GM19025 (cell line): ENCODE data around the gene METTL22.
A peak's percentile ranks its signal among the peaks of the same experiment; 100 is the strongest.
"Not testable (repeated sequence)": the region's sequence is repeated elsewhere in the genome, so short reads cannot be mapped to it uniquely, and the experiment has no call there.

ENCODE experiments used
- ATAC-seq: cut with Tn5 transposase; IDR thresholded peaks from one replicate; pipeline ENCODE4 v1.9.1; 2021; ENCODE audit warnings: mild to moderate bottlenecking, low read depth, moderate library complexity; ENCODE audit not compliant: unreplicated experiment

METTL22 gene

GRCh38 chr16:8630255-8630953 lies 8.9 kb downstream of the METTL22 start:
- no peak for ATAC-seq

- ATAC-seq, result no peak
These were observed 9.9 kb downstream of the METTL22 start for GRCh38 chr16:8631373-8631772.

DNA sequence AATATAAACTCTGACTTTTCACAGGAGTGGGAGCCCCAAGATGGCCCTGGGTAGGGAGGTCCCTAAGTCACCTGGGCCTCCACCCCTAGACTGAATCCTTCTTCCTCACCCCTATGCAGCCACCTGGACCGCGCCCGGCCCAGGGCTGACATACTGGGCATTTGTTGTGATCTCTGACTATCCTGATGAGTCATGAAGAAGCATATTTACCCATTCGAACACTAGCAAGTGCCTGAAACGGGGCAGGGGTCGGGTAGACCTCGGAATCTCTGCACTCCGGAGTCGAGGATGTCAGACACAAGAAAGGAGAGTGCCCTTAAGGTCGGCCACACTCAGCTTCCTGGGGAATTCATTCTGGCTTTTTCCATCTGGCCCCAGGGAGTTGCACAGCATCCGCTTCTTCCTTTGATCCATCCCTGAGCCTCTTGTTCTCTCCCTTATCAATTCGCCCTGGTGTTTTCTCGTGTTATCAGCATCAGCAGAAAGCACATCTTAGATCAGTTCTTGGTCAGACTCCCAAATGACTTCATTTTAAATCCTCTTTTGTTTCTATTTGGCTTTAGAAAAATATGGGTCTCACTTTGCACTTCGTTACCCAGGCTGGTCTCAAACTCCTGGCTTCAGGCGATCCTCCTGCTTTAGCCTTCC lies 10.4 kb downstream of the METTL22 start:
- no peak for ATAC-seq

DNA sequence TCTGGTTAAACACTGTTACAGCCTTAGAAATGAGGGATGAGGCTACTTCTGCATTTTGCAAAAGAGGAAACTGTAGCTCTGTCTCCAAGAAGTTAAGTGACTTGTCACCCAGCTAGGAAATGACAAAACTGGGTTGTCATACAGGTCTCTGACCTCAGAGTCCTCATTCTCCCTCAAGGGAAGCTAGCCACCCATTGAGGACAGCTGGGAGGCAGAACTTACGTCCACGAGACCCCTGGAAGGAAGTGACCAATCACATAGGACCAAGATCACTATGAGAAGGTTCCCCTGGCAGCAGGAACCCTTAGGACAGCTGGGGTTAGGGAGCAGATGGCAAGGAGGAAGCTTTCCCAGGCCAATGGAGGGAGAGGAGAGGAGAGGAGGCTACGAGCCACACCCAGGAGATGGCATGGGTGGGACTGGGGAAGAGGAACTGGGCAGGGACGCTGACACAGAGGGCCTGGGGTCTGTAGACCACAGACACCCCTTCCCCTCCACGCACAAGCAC lies 11.2 kb downstream of the METTL22 start:
- no peak for ATAC-seq

- ATAC-seq, result no peak
These were observed 13.7 kb downstream of the METTL22 start for GRCh38 chr16:8634991-8635736.

GRCh38 chr16:8639694-8640093 lies 18.2 kb downstream of the METTL22 start:
- ATAC-seq, result no peak

GRCh38 chr16:8641671-8642070 lies 20.2 kb downstream of the METTL22 start:
- no peak for ATAC-seq

DNA sequence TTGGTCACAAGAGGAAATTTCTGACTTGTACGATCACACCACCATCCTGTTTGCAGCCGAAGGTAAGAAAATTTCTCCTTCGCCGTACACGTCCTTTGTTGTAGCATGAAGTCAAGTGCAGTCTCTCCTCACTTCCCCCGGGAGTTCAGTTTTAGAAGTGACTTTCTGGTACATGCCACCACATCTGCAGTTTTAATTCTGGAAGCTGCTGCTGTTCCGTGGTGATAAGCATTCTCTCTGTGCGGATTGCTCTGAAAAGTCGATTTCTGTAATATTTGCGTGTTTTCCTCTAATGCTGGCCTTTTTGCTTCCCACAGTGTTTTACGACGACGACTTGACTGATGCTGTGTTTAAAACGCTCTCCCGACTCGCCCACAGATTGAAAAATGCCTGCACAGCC lies 20.6 kb downstream of the METTL22 start:
- ATAC-seq, result no peak

DNA sequence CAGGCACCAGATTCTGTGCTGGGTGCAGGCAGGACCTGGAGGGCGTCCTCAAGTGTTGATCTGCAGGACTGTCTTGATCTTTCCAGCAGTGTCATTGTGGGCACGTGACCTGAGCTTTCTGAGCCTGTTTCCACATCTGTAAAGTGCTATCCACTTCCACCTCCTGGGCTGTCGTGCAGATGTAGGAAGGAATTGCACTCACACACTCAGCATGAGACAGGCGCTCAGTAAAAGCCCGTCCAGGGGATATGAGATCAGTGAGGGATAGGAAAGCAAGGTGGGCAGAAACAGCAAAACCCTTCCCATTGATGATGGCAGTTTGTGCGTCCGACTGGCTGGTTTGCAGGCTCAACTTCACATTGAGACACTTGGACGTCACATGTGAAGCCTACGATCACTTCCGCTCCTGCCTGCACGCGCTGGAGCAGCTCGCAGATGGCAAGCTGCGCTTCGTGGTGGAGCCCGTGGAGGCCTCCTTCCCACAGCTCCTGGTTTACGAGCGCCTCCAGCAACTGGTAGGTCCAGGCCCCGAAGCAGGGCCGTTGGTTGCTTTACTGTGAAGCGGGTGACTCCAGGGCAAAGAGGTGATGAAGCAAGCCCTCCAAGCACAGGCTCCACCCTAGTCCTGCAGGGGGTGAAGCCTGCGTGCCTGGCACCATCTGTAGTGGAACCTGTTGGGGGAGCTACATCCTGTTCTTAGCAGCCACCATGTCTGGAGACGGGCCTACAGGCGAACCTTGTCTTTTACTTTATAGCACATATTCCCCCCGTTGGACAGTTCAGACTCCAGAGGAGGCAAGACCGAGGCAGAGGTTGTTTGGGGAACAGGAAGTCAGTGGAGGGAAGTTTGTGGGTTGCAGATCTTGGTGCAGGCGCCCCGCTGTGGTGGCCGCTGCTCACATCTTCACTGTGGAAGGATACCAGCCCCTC lies 23.0 kb downstream of the METTL22 start:
- ATAC-seq, result no peak

DNA sequence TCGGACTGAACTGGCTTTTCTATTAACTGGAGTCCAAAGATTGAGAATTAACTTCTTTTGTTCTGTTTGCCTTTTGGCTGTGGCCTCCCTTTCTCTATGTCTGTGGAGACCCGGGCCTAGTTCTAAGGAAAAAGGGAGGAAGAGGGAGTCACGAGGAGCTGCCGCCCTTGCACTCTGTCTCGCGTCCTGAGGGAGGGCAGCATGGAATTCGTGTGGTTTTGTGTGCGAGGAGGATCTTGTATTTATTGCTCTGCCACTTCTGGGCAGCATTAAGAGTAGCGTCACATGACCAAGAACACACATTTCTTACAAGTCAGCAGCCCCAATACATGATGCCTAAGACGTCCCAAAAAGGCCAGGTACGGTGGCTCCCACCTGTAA lies 23.6 kb downstream of the METTL22 start:
- ATAC-seq, result no peak

- no peak for ATAC-seq
These were observed 24.3 kb downstream of the METTL22 start for GRCh38 chr16:8645831-8646230.

DNA sequence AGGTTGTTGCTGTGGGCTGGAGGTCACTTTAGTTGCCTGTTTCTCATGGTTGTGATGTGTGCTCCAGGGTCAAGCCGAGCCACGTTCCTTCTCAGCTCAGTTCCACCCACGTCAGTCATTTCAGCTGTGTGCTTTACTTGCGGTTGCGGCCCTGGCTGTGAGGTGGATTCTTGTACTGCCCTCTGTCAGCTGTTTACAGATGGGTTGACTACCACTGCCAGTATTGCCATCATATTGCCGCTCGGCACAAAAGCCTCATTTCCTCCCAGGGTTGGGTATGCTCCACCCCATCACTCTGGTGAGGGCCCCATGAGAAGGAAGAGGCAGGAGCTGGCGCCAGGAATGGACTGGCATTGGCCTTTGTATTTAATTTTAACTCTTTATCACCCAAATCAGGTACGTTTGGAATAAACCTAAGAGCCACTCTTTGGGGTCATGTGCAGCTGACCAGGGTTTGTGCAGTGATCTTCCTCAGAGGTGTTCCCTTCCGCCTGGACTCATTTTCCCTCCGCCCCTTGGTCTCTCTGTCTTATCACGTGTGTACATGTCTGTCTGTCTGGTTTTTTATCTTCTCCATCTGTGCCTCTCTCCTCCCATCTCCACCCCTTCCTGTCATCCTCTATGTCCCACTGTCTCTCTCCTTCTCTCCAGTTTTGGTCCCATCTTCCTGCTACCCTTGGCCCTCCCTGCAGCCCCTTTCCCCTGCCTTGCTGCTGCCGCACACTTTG lies 25.0 kb downstream of the METTL22 start:
- no peak for ATAC-seq

DNA sequence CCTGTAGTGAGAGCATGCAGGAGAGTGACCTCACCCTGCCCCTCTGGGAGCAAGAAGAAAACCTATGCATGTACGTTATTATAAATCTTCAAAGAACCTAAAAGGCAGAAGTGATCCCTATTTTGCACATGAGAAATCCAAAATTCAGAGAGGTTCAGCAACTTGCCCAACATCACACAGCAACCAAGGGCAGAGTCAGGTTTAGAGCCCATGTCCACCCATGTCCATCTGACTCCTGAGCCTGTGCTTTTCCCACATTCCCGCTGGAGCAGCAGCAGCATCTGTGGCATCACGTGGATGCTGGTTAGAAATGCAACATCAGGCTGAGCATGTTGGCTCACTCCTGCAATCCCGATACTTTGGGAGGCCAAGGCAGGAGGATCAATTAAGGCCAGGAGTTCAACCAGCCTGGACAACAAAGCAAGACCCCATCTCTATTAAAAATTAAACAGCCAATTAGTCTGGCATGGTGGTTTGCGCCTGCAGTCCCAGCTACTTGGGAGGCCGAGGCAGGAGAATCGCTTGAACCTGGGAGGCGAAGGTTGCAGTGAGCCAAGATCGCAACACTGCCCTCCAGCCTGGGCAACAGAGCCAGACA lies 26.3 kb downstream of the METTL22 start:
- ATAC-seq, result no peak

GRCh38 chr16:8648877-8649276 lies 27.4 kb downstream of the METTL22 start:
- no peak for ATAC-seq

DNA sequence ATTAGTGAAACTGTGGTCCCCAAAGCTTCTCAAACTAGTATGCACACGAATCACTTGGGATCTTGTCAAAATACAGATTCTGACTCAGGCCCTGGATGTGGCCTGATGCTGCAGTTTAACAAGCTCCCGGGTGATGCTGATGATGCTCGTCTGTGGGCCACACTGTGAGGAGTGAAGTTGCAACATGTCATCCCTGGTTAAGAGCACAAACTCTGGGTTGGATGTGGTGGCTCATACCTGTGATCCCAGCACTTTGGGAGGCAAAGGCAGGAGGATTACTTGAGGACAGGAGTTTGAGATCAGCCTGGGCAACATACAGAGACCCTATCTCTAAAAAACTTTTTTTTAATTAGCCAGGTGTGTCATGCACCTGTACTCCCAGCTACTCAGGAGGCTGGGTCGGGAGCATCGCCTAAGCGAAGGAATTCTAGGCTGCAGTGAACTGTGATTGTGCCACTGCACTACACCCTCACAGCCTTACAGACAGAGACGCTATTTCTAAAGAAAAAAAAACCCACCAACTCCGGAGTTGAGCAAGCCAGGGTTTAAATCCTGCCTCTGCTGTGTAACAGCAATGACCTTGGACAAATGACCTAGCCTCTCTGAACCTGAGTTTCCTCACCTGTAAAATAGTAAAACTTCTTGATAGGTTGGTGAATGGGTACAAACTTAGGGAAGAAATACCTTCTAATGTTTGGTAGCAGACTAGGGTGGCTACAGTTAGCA lies 28.5 kb downstream of the METTL22 start:
- no peak for ATAC-seq

DNA sequence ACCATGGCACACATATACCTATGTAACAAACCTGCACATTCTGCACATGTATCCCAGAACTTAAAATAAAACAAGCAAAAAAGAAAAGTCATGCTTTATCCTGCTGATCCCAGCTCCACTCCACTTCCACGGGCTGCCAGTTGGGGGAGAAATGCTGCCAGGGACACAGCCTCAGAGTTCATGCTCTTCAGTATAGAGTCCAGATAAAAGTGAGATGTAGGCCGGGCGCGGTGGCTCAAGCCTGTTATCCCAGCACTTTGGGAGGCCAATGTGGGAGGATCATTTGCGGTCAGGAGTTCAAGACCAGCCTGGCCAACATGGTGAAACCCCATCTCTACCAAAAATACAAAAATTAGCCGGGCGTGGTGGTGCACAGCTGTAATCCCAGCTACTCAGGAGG lies 30.5 kb downstream of the METTL22 start:
- not testable (repeated sequence) for ATAC-seq

DNA sequence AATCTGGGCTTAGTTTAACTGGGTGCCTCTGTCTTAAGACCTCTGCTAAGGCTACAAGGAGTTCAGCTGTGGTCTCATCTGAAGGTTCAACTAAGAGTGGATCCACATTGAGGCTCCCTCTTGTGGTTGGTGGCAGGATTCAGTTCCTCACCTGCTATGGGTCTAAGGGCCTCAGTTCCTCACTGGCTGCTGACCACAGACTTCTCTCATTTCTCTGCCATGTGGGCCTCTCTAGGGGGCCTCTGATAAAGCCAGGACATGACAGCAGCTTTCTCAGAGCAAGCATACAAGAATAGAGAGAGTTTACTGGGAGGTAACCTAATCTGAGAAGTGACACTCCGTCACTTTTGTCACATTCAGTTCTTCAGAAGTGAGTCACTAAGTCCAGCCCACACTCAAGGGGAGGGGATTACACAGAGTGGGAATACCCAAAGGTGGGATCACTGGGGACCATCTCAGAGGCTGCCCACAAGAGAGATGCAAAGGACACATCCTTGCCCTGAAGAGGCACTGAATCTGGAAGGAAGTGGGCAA lies 33.8 kb downstream of the METTL22 start:
- ATAC-seq, result peak; percentile 64

- ATAC-seq, result no peak
These were observed 34.9 kb downstream of the METTL22 start for GRCh38 chr16:8656376-8656775.
